GM12865 (cell line): Measurements from ENCODE around the gene GNB1L.

Experiments
- DNase-seq: peaks from one replicate; pipeline ENCODE4 v3.0.0; 2010; ENCODE audit warnings: low read depth
- H3K4me3 ChIP-seq: 2 replicates; pipeline ENCODE4 v1.5.1; 2011; ENCODE audit warnings: mild to moderate bottlenecking, low read depth, low read length, control low read depth
- TF ChIP-seq, protein P1 (sequence below): IDR thresholded peaks from 2 replicates; pipeline ENCODE4 v1.5.1; 2011; ENCODE audit warnings: low read length, control low read depth, low read depth, inconsistent platforms; ENCODE audit not compliant: insufficient read depth; ENCODE audit errors: missing control alignments

Gene GNB1L

DNA sequence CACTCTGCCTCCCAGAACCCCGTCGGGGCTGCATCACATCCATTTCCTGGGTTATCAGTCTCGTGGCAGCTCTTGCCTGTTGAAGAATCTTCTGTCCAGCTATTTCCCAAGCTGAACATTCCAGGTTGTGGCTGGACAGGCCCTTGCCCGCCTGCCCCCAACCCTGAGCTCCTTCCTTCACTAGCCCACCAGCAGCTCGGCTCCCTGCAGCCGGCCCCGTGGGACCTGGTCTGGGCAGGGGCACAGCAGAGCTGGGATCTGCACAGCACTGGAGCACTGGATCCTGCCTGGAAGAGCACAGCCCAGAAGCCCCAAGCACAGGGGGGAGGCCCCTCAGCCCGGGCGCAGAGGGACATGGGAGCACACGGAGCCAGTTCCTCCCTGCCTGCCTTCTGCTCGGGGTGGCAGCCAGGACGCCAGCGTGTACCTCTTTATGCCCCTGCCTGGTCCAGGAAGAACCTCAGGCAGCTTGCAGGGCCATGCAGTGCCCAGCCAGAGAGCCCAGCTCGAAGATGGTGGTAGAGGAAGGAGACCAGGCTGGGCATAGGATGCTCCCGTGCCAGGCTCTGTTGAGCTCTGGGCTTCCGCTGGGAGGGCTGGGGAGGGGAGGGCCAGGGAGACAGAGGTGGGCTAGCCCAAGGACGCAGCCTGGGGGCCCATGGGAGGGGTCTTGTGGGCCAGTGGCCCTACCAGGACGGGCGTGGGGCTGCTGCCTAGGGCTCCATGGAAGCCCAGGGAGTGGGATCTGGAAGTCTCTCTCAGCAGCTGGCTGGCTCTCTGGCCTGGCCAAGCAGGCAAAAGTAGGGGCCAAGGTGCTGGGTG is 16.6 kb upstream of the GNB1L start:
- TF ChIP-seq, protein P1, sequence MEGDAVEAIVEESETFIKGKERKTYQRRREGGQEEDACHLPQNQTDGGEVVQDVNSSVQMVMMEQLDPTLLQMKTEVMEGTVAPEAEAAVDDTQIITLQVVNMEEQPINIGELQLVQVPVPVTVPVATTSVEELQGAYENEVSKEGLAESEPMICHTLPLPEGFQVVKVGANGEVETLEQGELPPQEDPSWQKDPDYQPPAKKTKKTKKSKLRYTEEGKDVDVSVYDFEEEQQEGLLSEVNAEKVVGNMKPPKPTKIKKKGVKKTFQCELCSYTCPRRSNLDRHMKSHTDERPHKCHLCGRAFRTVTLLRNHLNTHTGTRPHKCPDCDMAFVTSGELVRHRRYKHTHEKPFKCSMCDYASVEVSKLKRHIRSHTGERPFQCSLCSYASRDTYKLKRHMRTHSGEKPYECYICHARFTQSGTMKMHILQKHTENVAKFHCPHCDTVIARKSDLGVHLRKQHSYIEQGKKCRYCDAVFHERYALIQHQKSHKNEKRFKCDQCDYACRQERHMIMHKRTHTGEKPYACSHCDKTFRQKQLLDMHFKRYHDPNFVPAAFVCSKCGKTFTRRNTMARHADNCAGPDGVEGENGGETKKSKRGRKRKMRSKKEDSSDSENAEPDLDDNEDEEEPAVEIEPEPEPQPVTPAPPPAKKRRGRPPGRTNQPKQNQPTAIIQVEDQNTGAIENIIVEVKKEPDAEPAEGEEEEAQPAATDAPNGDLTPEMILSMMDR = no peak
- no peak overlapping the region for H3K4me3 ChIP-seq
- DNase-seq = no peak

DNA sequence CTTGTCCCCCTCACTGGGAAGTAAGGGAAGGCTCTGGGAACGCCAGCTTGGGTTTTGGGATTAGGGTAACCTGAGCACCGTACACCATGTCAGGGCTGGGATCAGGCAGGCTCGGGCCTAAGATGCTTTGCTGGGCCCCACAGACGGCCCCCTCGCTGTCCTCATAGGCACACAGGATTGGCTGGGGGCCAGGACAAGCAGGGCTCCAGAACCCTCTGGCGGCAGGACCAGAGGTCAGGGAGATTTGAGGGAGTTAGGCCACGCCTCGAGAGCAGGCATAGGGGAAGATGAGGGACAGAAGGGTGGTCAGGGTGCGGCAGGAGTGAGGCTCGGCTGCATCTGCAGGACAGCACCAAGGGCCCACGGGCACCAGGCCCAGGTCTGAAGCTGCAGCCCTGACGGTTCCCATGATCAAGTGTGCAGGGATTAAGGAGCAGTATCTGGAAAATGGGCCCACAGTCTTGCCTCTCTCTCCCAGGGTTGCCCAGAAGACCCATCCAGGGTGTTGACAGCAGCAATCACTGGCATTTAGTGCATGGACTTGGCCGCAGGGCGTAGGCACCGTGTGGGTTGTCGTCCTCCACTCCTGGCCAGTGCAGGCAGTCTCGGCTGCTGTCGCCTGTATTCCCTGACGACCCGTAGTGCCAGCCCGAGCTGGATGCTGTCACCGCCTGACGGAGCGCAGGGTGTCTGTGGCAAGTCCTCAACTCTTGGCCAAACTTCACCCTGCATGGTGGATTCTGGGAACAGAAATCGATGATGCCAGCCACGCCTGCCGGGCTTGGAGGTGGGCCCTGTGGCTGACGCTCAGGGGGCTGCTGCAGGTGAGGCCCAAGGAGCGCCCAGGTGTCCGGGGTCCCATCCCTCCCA is 15.7 kb upstream of the GNB1L start:
- TF ChIP-seq, protein P1 = no peak
- no peak overlapping the region for H3K4me3 ChIP-seq
- no peak for DNase-seq

DNA sequence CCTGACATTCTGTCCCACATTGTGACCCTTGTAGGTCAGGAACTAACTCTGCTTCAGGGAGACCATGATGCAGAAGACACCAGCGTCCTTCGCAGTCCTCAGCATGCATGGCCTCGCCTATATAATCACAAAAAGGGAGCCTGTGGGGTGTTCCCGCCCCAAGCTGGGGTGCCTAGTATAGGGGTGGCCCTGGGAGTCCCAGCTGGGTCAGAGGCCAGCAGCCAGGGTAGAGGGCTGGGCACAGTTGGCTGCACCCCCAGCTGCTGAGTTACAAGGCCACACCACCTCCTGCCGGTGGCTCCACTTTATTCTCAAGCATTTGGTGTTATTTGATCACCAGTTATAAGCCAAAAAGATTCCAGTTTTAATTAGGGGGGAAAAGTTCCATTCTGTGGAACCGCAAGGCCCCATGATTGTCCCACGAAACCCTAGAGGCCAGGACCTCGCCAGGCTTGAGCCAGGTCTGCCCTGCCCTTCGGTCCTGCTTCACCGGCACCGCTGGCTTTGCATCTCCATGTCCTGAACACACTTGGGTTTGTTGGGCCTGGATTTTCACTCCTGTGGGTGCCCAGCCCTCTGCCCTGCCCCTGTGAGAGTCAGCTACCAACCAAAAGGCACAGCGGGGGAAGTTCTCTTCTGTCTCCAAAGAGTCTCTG is 15.0 kb upstream of the GNB1L start:
- no peak overlapping the region for H3K4me3 ChIP-seq
- TF ChIP-seq, protein P1 = no peak
- no peak for DNase-seq

DNA sequence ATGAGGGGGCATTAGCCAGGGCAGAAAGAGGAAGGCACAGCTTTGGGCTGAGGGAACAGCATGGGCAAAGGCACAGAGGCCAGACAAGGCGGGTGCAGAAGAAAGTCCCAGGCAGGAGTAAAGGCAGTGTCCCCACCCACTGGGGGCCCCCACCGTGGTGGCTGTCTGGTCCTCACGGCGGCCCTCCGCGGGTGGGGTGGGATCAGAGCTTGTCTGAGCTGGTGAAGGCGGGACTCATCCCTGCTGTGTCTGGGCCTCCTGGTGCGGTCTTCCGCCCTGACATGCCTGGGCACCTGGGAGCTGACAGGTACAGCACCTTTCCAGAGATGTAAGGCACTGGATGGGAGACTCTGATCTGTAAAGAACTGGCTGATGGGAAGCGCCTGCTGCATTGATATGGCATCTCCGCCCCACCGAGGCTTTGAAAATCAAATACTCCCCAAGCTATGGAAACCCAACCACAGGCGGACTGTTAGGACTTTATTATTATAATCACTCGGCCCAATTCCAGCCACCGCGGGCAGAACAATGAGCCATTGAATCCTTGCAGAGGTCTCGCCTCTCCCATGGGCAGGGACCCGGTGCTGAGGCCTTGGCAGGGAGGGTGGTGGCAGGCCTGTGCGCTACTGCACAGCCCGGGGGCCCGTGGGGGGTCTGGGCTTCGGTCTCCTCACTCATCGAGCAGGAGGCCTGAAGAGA is 14.2 kb upstream of the GNB1L start:
- no peak for DNase-seq
- H3K4me3 ChIP-seq = no peak overlapping the region
- TF ChIP-seq, protein P1 = no peak

DNA sequence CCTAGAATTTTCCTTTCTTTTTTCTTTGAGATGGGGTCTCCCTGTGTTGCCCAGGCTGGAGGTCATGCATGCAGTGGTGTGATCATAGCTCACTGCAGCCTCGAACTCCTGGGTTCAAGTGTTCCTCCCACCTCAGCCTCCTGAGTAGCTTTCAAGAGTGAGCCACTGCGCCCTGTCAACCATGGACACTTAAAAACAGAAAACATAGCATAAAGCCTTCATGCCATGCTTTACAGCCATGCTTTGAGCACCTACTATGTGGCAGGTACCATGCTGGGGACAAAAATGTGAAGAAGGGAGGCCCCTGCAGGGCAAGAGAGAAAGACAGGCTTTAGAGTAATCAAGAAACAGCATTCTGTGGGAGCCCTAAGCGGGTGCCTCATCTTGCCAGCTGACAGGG is 13.7 kb upstream of the GNB1L start:
- H3K4me3 ChIP-seq = no peak overlapping the region
- TF ChIP-seq, protein P1 = no peak
- DNase-seq = no peak

DNA sequence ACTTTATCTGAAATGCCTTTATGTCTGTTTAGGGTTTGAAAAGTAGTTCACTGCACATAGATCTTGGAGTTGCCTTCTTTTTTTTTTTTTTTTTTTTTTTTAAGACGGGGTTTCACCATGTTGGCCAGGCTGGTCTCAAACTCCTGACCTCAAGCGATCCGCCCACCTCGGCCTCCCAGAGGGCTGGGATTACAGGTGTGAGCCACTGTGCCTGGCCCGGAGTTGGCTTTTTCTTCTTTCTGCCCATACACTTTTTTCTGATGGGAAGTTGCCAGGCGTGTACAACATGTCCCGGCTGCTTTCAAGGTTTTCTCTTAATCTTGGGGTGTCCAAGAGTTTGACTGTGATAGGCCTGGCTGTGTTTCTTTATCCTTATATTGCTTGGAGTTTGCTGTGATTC is 12.9 kb upstream of the GNB1L start:
- H3K4me3 ChIP-seq = no peak overlapping the region
- DNase-seq = no peak
- TF ChIP-seq, protein P1 = no peak
